ENCODE results near the gene MICB.

Gene MICB

GRCh38 chr6:31467151-31467550, 30.8 kb upstream of the MICB start:
- no peak overlapping the region for H3K4me3 ChIP-seq (ENCODE audit: low read length)
- H3K27me3 ChIP-seq (replicated peaks; ENCODE audit: insufficient read depth, low read length) = no peaks in the 10 kb centered on the region
- peaks cover 5% of the 10 kb centered on the region; the same call in 1 of the 2 replicates for H3F3A ChIP-seq (ENCODE audit: insufficient read depth, low read length)
- no peak for TF ChIP-seq CTCF (IDR thresholded peaks at IDR 0.05; ENCODE audit: low read length)
- no peak for TF ChIP-seq EZH2 (optimal IDR thresholded peaks at IDR 0.05; ENCODE audit: low read depth, low read length)
- no peak for TF ChIP-seq EZH2phosphoT487 (IDR thresholded peaks at IDR 0.05; ENCODE audit: low read length)
- H2AFZ ChIP-seq (ENCODE audit: low read length) = no peak overlapping the region
- peaks cover 22% of the 10 kb centered on the region for H3K79me2 ChIP-seq (ENCODE audit: low read length)
- DNase-seq = no peak
- no peaks in the 10 kb centered on the region for H3K36me3 ChIP-seq (replicated peaks; ENCODE audit: insufficient read depth, low read length)
- peaks cover 22% of the 10 kb centered on the region for H3K4me1 ChIP-seq (ENCODE audit: low read length)
- H3K4me2 ChIP-seq (ENCODE audit: low read depth, low read length) = no peak overlapping the region
- H3K9me3 ChIP-seq (replicated peaks; ENCODE audit: insufficient read depth, low read length) = no peaks in the 10 kb centered on the region
- no peak overlapping the region for H3K9ac ChIP-seq (ENCODE audit: low read length)
- H3K27ac ChIP-seq (ENCODE audit: low read length) = no peak overlapping the region
- no peaks in the 10 kb centered on the region for H3K9me2 ChIP-seq (replicated peaks; ENCODE audit: insufficient read depth, low read length)
- no peaks in the 10 kb centered on the region for H4K20me1 ChIP-seq (ENCODE audit: insufficient read depth, low read length)

- no peaks in the 10 kb centered on the region for H3K36me3 ChIP-seq (replicated peaks; ENCODE audit: insufficient read depth, low read length)
- no peak overlapping the region for H3K27ac ChIP-seq (ENCODE audit: low read length)
- no peaks in the 10 kb centered on the region for H3K9me3 ChIP-seq (replicated peaks; ENCODE audit: insufficient read depth, low read length)
- H4K20me1 ChIP-seq (ENCODE audit: insufficient read depth, low read length) = no peaks in the 10 kb centered on the region
- H2AFZ ChIP-seq (ENCODE audit: low read length) = no peak overlapping the region
- H3K9ac ChIP-seq (ENCODE audit: low read length) = no peak overlapping the region
- peaks cover 20% of the 10 kb centered on the region for H3K4me1 ChIP-seq (ENCODE audit: low read length)
- H3K4me3 ChIP-seq (ENCODE audit: low read length) = no peak overlapping the region
- no peaks in the 10 kb centered on the region for H3K27me3 ChIP-seq (replicated peaks; ENCODE audit: insufficient read depth, low read length)
- no peak overlapping the region for H3K4me2 ChIP-seq (ENCODE audit: low read depth, low read length)
- no peak for DNase-seq
- H3K79me2 ChIP-seq (ENCODE audit: low read length) = peaks cover 19% of the 10 kb centered on the region
- TF ChIP-seq EZH2phosphoT487 (IDR thresholded peaks at IDR 0.05; ENCODE audit: low read length) (no peak), EZH2 (optimal IDR thresholded peaks at IDR 0.05; ENCODE audit: low read depth, low read length) (no peak), CTCF (IDR thresholded peaks at IDR 0.05; ENCODE audit: low read length) (no peak)
- no peaks in the 10 kb centered on the region for H3K9me2 ChIP-seq (replicated peaks; ENCODE audit: insufficient read depth, low read length)
- H3F3A ChIP-seq (ENCODE audit: insufficient read depth, low read length) = peaks cover 6% of the 10 kb centered on the region; the same call in 1 of the 2 replicates
Observed at GRCh38 chr6:31468311-31468710, 29.6 kb upstream of the MICB start.

GRCh38 chr6:31470801-31471200, 27.1 kb upstream of the MICB start:
- H3K9me2 ChIP-seq (replicated peaks; ENCODE audit: insufficient read depth, low read length) = no peaks in the 10 kb centered on the region

More at GRCh38 chr6:31470801-31471200, 27.1 kb upstream of the MICB start:
- H2AFZ ChIP-seq (ENCODE audit: low read length) = no peak overlapping the region
- H3K27me3 ChIP-seq (replicated peaks; ENCODE audit: insufficient read depth, low read length) = no peaks in the 10 kb centered on the region
- no peak overlapping the region for H3K27ac ChIP-seq (ENCODE audit: low read length)
- H3K79me2 ChIP-seq (ENCODE audit: low read length) = peaks cover 5% of the 10 kb centered on the region; the same call in 1 of the 2 replicates
- H3K9me3 ChIP-seq (replicated peaks; ENCODE audit: insufficient read depth, low read length) = no peaks in the 10 kb centered on the region
- H3K9ac ChIP-seq (ENCODE audit: low read length) = no peak overlapping the region
- H4K20me1 ChIP-seq (ENCODE audit: insufficient read depth, low read length) = no peaks in the 10 kb centered on the region
- no peaks in the 10 kb centered on the region for H3K36me3 ChIP-seq (replicated peaks; ENCODE audit: insufficient read depth, low read length)
- peaks cover 27% of the 10 kb centered on the region for H3K4me1 ChIP-seq (ENCODE audit: low read length)
- H3K4me2 ChIP-seq (ENCODE audit: low read depth, low read length) = no peak overlapping the region
- H3K4me3 ChIP-seq (ENCODE audit: low read length) = no peak overlapping the region
- TF ChIP-seq EZH2phosphoT487 (IDR thresholded peaks at IDR 0.05; ENCODE audit: low read length) (no peak), EZH2 (optimal IDR thresholded peaks at IDR 0.05; ENCODE audit: low read depth, low read length) (no peak), CTCF (IDR thresholded peaks at IDR 0.05; ENCODE audit: low read length) (no peak)
- peaks cover 10% of the 10 kb centered on the region for H3F3A ChIP-seq (ENCODE audit: insufficient read depth, low read length)
- DNase-seq = no peak

All from MM.1S (cell line).